ENCODE data around the gene SMAD6. TPM values are rescaled to one million over a fixed set of nuclear protein-coding genes. Genes with fewer than 3 reads are reported as not detected.

The SMAD6 gene
- total and polyA plus RNA-seq, 9 of the 15 experiments (the other 6 are each of a cell fraction or from before 2014, with no cell fraction given): 0.10 to 15.5 (median 3.7) TPM

DNA sequence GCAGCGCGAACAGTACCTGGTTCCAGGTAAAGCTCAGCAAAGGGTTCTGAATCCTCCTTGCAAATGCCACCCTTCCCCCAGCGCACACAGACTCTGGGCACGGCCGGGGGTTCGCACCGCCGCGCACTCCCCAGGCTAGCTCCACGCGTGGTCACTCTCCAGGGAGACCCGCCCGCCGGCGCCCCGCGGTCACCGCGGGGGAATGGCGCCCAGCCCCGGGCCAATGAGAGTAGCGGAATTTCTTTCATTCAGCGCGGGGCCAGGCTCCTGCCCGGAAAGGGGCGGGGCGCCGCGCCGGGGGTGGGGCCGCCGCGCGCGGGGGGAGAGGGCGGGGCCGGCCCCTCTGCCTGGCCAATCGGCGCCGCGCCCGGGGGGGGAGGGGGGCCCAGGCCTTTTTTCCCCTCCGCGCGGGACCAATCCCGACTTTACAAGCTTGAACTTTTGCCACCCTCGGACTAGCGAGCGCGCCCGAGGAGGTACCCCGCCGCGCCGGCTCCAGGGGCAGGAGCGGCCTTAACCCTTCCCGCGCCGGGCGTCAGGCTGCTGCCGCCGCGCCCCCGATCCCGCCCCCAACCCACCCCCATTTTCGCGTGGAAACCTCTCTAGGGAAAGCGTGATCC, 1.1 kb upstream of the SMAD6 start (continued):
- TF ChIP-seq, protein P1, sequence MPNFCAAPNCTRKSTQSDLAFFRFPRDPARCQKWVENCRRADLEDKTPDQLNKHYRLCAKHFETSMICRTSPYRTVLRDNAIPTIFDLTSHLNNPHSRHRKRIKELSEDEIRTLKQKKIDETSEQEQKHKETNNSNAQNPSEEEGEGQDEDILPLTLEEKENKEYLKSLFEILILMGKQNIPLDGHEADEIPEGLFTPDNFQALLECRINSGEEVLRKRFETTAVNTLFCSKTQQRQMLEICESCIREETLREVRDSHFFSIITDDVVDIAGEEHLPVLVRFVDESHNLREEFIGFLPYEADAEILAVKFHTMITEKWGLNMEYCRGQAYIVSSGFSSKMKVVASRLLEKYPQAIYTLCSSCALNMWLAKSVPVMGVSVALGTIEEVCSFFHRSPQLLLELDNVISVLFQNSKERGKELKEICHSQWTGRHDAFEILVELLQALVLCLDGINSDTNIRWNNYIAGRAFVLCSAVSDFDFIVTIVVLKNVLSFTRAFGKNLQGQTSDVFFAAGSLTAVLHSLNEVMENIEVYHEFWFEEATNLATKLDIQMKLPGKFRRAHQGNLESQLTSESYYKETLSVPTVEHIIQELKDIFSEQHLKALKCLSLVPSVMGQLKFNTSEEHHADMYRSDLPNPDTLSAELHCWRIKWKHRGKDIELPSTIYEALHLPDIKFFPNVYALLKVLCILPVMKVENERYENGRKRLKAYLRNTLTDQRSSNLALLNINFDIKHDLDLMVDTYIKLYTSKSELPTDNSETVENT (CRISPR knock-in tag; IDR thresholded peaks at IDR 0.05): 0 out of 2 replicates have a peak, but pooled peaks have one; percentile 12
- TF ChIP-seq MCM2 (IDR thresholded peaks at IDR 0.05; ENCODE audit: low read depth): no peak
- peak; percentile 56; the same call in 1 of the 2 replicates for TF ChIP-seq SUPT5H (IDR thresholded peaks at IDR 0.05)
- TF ChIP-seq PBX2 (CRISPR knock-in tag; IDR thresholded peaks at IDR 0.05; ENCODE audit: low read depth): no peak
- TF ChIP-seq PBX2 (tag; conservative IDR thresholded peaks at IDR 0.05; ENCODE audit: low read depth): no peak
- TF ChIP-seq PHF8 (IDR thresholded peaks at IDR 0.05; ENCODE audit: borderline replicate concordance, low read length): peak; percentile 45; the same call in 1 of the 2 replicates
- TF ChIP-seq ZBTB17 (CRISPR knock-in tag; IDR thresholded peaks at IDR 0.05): no peak
- no peak for TF ChIP-seq ATF2 (CRISPR knock-in tag; IDR thresholded peaks at IDR 0.05)
- TF ChIP-seq, protein P2, sequence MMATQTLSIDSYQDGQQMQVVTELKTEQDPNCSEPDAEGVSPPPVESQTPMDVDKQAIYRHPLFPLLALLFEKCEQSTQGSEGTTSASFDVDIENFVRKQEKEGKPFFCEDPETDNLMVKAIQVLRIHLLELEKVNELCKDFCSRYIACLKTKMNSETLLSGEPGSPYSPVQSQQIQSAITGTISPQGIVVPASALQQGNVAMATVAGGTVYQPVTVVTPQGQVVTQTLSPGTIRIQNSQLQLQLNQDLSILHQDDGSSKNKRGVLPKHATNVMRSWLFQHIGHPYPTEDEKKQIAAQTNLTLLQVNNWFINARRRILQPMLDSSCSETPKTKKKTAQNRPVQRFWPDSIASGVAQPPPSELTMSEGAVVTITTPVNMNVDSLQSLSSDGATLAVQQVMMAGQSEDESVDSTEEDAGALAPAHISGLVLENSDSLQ (IDR thresholded peaks at IDR 0.05): no peak
- no peak for TF ChIP-seq SNRNP70 (optimal IDR thresholded peaks at IDR 0.05; ENCODE audit: low read depth, low read length)
- no peak for TF ChIP-seq CEBPG (CRISPR knock-in tag; IDR thresholded peaks at IDR 0.05)
- no peak for TF ChIP-seq CEBPG (tag; conservative IDR thresholded peaks at IDR 0.05 in 1 of 2, IDR thresholded peaks at IDR 0.05 in 1 of 2)
- peak; percentile 77 to 91 for TF ChIP-seq E2F6 (IDR thresholded peaks at IDR 0.05; ENCODE audit: borderline replicate concordance in 1 of 2, extremely low read depth in 1 of 2, insufficient read depth in 1 of 2, insufficient read length in 1 of 2, low read depth in 1 of 2, low read length in 1 of 2, poor library complexity in 1 of 2, severe bottlenecking in 1 of 2)
- no peak; the same call in 1 of the 2 replicates for TF ChIP-seq GATAD2A (IDR thresholded peaks at IDR 0.05)
- TF ChIP-seq, protein P3, sequence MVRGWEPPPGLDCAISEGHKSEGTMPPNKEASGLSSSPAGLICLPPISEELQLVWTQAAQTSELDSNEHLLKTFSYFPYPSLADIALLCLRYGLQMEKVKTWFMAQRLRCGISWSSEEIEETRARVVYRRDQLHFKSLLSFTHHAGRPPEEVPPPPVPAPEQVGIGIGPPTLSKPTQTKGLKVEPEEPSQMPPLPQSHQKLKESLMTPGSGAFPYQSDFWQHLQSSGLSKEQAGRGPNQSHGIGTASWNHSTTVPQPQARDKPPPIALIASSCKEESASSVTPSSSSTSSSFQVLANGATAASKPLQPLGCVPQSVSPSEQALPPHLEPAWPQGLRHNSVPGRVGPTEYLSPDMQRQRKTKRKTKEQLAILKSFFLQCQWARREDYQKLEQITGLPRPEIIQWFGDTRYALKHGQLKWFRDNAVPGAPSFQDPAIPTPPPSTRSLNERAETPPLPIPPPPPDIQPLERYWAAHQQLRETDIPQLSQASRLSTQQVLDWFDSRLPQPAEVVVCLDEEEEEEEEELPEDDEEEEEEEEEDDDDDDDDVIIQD (CRISPR knock-in tag; IDR thresholded peaks at IDR 0.05): no peak

All from K562 (cell line).